NCI-H187 (cell line): ENCODE measurements around the gene KLHDC4.
"Not testable (repeated sequence)": the region's sequence is repeated elsewhere in the genome, so short reads cannot be mapped to it uniquely, and the experiment has no call there.

ENCODE experiments used
- DNase-seq, 2 experiments: peaks; one replicate each; lab custom pipeline; 2025; lab: John Stamatoyannopoulos, UW

KLHDC4 gene

DNA sequence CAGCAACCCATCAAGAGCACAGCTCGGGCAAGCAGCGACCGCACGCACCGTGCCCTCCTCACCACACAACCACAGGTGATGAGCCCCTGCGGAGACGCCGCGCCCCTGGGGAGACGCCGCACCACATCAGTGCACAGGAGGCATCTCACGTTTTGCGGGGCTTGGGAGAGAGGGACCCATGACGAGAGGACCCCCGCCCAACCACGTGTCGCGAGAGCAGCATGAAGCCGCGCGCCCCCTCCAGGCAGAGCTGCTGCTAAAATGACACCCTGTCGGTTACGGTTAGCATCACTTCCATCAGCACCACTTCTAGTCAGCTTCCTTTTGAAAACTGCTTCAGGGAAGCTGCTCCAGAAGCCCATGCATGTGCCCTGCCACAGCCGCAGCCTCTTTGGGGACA lies 45.3 kb downstream of the KLHDC4 start:
- DNase-seq, result no peak

- DNase-seq, result not testable (repeated sequence)
Observed at GRCh38 chr16:87718831-87719230, 47.0 kb downstream of the KLHDC4 start.

GRCh38 chr16:87715658-87716057 lies 50.1 kb downstream of the KLHDC4 start:
- no peak for DNase-seq

- DNase-seq, result no peak
Observed at GRCh38 chr16:87715231-87715630, 50.6 kb downstream of the KLHDC4 start.

- DNase-seq, result no peak
Observed at GRCh38 chr16:87713451-87714229, 52.1 kb downstream of the KLHDC4 start.

DNA sequence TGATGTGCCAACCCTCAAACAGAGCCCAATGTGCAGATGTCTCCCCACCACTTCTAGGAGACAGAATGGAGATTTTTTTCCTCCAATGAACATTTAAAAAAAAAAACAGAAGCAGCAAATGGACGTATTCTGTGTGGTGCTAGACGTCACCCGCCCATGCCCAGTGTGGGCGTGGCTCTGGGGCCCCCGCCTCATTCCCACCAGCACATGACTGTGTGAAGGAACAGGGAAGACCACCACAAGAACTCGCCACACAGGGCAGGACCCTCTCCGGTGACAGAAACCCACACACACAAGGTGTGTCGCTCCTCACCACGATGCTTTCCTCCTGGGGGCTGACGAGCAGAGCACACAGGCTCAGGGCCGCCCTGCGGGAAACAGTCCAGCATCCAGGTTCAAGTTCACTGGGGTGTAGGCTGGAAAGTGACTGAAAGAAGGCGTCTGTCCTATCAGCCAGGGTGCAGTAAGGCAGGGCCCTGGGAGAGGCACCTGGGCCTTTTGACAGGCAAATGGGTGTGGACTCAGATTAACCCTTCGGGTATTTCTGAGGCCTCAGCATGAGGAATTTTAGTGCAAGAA lies 53.5 kb downstream of the KLHDC4 start:
- DNase-seq, result no peak

GRCh38 chr16:87710887-87711286 lies 54.9 kb downstream of the KLHDC4 start:
- DNase-seq, result no peak

DNA sequence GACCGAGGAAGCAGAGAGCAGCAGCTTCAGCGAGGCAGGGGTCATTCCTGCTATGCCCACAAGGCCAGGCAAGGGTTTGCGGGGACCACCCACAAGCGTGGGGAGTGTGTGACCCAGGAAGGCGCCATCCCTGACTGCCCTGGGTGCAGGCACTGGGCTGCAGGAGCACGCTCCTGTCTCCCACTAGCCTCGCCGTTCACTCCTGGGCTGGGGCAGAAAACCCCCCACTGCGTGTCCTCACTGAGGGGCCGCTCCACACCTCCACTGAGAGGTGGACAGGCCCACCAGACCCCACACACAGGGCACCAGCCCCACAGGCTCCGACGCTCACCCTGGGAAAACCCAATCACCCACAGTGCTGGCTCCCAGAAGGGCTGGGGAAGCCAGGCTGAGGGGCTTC lies 56.1 kb downstream of the KLHDC4 start:
- no peak for DNase-seq

DNA sequence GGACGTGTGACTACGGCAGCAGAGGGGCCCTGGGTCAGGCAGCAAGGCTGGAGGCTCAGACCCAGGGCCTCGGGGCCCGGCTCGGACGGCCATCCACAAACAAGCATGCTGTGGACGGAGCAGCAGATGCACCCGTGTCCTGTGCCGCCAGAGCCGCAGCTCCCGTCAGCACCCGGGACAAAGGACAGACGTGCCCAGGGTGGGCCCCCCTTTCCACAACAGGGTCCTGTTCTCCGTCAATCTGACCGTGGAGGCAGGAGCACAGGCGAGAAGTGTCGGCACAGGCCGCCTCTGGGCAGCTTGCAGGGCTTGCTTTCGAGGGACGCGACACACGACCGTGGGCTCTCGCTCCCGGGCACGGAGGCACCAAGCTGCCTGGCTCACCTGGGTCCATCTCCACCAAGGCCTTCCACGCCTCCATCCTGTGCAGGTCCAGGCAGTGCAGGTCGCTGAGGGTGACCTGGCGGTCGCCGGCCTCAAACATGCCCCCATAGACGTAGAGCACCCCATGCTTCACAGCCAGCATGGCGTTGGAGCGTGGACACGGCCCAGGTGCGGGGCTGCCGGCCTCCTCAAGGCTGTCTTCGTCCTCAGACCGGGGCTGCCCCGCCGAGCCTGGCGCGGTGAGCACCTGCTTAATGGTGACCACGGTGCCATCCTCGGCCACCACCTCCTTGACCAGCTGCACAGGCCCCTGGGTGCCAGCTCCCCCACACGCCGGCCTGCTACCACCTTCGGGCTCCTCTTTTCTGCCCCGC lies 56.7 kb downstream of the KLHDC4 start:
- DNase-seq, result no peak

DNA sequence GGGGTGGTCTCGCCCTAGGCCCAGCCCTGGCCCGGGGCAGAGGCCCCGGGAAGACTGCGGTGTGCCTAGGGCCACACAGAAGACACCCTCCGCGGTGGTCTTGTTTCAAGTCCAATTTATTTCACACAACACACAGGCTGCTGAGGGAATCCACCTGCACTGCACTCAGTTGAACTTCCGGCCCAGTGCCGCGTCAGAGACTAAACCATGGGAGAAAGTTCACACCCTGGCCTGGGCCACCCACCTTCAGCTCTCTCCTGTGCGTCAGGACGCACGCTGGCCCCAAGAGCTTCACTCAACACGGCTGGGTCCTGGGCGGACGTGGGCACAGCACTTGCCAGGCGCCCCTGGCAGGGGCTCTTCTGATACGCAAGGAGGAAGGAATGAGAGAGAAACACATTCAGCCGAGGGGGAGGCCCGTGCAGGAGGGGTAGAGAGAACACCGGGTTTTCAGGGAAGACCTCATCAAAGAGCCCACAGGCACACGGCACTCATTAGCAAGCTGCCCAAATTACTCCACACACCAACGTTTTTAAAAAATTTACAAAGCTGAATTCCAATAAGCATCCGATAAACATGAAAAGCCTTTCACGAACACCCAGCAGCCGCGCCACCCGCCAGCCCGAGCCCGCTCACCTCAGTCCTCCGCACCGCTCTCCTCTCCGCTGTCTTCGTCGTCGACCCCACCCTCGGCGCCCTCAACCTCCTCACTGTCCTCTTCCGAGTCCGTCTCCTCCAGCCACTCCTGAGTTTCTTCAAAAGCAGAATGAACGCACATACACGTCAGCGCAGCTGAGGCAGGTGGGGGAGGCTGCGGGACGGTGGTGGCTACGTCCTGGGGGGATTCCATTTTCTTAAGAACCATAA lies 57.8 kb downstream of the KLHDC4 start:
- DNase-seq, result no peak

DNA sequence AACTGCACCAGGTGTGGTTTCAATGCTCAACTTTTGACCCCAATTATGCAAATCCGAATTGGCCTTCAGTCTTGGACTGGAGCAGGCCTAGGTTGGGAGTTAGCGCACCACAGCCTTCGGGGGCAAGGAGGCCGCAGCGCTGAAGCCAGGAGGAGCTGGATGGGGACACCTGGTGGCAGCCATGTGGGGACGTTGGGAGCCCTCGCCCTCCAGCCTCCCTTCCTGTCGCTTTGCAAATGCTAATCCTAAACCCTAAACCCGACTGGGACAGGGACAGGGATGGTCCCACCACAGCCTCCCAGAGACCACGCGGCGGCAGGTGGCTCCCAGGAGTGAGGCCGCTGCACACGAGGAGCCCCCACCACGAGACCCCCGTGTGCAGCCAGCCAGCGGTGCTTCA lies 58.7 kb downstream of the KLHDC4 start:
- DNase-seq, result no peak

GRCh38 chr16:87706278-87707000 lies 59.3 kb downstream of the KLHDC4 start:
- peak; percentile 61 to 69 for DNase-seq

GRCh38 chr16:87705771-87706277 lies 60.0 kb downstream of the KLHDC4 start:
- DNase-seq, result peak in 1 of 2 experiments; percentile 60

DNA sequence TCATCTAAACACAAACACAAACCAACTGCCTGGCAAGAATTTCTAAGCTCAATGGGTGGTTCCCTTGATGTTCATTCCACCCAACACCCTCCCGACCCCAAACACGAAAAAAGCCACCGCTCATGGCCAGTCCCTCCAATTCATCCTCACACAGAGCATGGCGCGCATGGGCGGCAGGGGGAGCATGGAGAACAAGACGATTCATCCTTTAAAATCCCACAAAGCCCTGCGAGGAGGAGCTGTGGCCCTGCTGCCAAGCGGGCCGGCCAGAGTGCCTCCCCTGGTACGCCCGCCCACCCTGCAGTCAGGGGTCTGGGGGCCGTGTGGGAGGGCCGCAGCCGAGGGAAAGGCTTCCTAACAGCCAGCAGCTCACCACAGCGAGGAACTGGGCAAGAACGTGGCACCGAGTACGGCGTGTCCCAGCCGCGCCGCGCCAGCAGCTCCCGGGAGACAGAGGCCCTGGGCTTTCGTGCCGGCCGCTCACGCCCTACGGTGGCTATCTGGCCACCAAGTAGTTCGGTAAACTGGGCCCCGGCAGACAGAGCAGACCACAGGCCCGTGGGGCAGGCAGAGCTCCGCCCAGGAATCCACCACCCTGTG lies 60.9 kb downstream of the KLHDC4 start:
- DNase-seq, result no peak

- no peak for DNase-seq
Observed at GRCh38 chr16:87703835-87704375, 61.9 kb downstream of the KLHDC4 start.

GRCh38 chr16:87703071-87703470 lies 62.7 kb downstream of the KLHDC4 start:
- no peak for DNase-seq

GRCh38 chr16:87702325-87702811 lies 63.4 kb downstream of the KLHDC4 start:
- DNase-seq, result no peak

DNA sequence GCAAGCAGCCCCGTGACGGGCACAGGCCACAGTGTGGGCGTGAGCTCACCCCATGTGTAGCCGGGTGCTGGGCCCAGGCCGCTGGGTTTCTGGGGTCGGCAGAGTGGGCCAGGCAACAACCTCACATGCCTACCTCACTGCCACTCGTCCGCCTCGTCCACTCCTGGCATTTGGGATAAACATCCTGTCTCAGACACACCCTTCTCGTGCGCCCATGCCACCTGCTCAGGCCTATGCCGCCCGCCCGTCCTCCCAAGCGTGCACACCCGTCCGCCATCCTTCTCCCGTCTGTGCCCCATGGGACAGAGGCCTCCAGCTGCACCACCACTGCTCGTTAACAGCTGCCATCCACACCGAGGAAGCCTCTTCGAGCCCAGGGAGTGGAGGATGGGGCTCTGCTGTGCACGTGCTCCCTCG lies 64.3 kb downstream of the KLHDC4 start:
- no peak for DNase-seq

DNA sequence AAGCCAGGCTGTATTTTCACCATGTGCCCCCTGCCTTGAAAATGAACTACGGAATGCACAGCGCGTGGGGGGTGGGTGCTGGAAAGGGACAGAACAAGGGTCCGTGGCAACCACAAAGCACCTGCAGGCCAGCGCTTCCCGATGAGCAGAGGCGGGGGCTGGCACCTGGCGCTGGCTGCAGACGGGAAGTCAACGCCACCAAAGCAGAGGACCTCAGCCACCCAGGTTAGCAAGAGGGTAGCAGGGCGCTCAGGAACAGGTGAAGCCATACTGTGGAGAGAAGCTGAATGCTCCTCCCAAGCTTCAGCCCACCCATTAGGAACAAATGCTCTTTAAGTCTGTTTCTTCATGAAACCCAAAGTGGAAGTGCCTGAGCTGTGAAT lies 64.7 kb downstream of the KLHDC4 start:
- no peak for DNase-seq

- DNase-seq, result no peak
Observed at GRCh38 chr16:87700406-87701077, 65.2 kb downstream of the KLHDC4 start.
